ENCODE data around the gene POLR2C.
"Not testable (repeated sequence)": the region's sequence is repeated elsewhere in the genome, so short reads cannot be mapped to it uniquely, and the experiment has no call there.

Gene POLR2C

DNA sequence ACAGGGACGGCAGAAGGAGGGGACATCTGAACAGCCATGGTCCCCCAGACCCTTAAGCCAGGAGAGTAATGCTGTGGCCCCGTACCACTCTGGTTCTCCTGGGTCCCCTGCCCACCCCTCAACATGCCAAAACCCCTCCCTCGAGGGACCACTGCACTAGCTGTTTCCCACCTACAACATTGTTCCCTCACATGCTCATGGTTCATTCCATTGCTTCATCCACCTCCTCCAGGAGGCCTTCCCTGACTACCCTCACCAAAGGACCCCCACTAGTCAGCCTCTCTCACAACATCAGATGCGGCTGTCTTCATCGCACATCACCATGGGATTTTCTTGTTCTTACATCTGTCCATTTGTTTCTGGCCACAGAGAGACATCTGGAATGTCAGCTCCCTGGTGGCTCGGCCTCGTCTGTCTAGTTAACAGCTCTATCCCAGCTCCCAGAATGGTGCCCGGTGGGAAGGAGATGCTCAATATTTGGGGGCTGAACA lies 22.1 kb downstream of the POLR2C start:
- peak overlapping the region; percentile 69 for H3K4me3 ChIP-seq (ENCODE audit: low read length)
- H3K36me3 ChIP-seq (ENCODE audit: control insufficient read depth, insufficient read depth, low read length), result no peaks in the 10 kb centered on the region
- no peaks in the 10 kb centered on the region for H3K27me3 ChIP-seq (ENCODE audit: control insufficient read depth, insufficient read depth, low read length)
- H3K9ac ChIP-seq (ENCODE audit: low read length), result peak overlapping the region; percentile 96
- no peaks in the 10 kb centered on the region for H3K9me3 ChIP-seq (ENCODE audit: control insufficient read depth, low read length)
- H3K4me1 ChIP-seq (ENCODE audit: control insufficient read depth, insufficient read depth, low read length), result peaks cover 49% of the 10 kb centered on the region

DNA sequence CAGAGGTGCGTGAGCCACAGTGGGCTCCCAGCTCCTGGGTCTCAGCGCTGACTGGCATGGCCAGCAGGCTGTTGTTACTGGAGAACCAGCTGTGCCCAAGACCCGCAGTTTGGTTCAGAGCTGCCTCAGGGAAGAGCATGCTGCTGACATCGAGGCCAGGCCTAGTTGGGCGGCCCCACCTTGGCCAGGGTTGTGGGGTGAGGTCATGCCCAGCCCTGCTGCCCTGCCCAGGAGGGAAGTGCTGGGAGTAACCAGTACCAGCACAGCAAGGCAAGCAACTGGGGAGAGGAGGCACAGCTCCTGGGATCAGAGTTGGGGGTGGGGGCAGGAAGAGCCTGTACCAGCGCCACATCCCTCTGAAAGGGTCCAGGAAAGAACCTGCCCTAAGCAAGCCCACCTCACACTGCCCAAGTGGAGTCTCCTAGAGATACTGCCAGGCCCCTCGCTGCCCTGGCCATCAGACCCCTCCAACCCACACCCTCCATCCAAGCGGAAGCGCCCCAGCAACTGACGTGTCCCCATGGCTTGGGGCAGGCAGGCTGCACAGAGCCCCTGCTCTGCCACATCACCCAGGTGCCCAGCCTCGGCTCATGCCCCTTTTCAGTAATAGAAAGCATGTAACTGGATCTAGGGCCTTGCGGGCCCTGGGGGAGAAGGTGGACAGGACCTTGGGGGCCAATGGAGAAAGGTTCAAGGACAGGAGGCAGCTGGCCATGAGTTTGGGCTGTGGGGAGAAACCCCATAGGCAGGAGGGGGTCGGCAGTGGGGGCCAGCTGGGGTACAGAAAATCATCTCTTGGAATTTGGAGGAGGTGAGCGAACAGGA lies 22.8 kb downstream of the POLR2C start:
- H3K9ac ChIP-seq (ENCODE audit: low read length), result peak overlapping the region; percentile 96
- peaks cover 42% of the 10 kb centered on the region for H3K4me1 ChIP-seq (ENCODE audit: control insufficient read depth, insufficient read depth, low read length)
- H3K36me3 ChIP-seq (ENCODE audit: control insufficient read depth, insufficient read depth, low read length), result no peaks in the 10 kb centered on the region
- no peaks in the 10 kb centered on the region for H3K9me3 ChIP-seq (ENCODE audit: control insufficient read depth, low read length)
- H3K27me3 ChIP-seq (ENCODE audit: control insufficient read depth, insufficient read depth, low read length), result no peaks in the 10 kb centered on the region
- H3K4me3 ChIP-seq (ENCODE audit: low read length), result peak overlapping the region; percentile 69

DNA sequence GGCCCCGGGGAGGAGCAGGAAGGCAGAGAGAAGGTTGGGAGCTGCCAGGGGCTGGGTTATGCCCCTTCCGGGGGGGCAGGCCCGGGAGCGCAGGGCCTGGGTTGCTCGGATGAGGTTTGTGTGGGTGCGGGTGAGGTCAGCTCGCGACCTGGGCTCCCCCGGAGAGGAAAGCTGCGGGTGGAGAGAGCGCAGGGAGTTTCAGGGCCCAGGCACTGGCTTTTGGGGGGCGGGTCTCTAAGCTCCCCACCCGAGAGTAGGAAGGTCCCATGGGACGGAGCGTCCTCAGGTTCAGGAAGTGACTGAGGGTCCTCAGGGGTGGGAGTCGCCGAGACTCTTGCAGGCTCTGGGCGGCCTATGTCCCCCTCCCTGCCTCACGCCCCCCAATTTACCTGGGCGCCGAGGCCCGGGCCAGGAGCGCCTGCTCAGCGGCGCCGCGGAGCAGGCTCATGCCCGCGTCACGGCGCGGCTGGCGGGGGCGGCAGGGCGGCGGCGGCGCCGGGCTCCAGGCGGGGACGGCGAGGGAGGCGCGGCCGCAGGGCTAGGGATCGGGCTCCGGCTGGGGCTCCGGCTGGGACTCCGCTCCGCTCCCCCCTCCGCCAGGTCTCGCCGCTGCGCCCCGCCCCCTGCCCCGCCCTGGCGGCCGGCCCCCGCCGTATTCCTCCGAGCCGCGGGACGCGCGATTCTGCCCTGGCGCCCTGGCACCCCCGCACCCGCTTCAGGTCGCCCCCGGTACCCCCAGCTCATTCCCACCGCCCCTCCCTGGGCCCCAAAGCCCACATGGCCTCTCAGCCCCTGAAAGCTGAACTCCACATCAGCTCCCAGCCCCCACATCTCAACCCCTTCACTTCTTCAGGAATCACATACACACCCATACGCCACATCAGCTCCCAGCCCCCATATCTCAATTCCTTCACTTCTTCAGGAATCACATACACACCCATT lies 23.7 kb downstream of the POLR2C start, which contains the start of gene DOK4:
TSS of gene DOK4 (minus strand) at position 578 of the 942 bp plus-strand sequence. CDS start 6,986 bp downstream, outside the sequence.
- Histone ChIP-seq H3K4me3 (ENCODE audit: low read length) (peak within 1 kb of the TSS; percentile 69), H3K9ac (ENCODE audit: low read length) (peak within 1 kb of the TSS; percentile 96), H3K36me3 (ENCODE audit: control insufficient read depth, insufficient read depth, low read length) (no peaks in the 10 kb centered on the region), H3K9me3 (ENCODE audit: control insufficient read depth, low read length) (no peaks in the 10 kb centered on the region), H3K27me3 (ENCODE audit: control insufficient read depth, insufficient read depth, low read length) (no peaks in the 10 kb centered on the region), H3K4me1 (ENCODE audit: control insufficient read depth, insufficient read depth, low read length) (peaks cover 33% of the 10 kb centered on the region)

- H3K9ac ChIP-seq (ENCODE audit: low read length), result no peak overlapping the region
- no peak overlapping the region for H3K4me3 ChIP-seq (ENCODE audit: low read length)
These were observed 24.7 kb downstream of the POLR2C start for GRCh38 chr16:57486858-57487834.

GRCh38 chr16:57489229-57489628 lies 26.8 kb downstream of the POLR2C start:
- no peaks in the 10 kb centered on the region for H3K27me3 ChIP-seq (ENCODE audit: control insufficient read depth, insufficient read depth, low read length)
- no peaks in the 10 kb centered on the region for H3K9me3 ChIP-seq (ENCODE audit: control insufficient read depth, low read length)
- H3K9ac ChIP-seq (ENCODE audit: low read length), result no peak overlapping the region
- H3K36me3 ChIP-seq (ENCODE audit: control insufficient read depth, insufficient read depth, low read length), result no peaks in the 10 kb centered on the region
- peaks cover 22% of the 10 kb centered on the region for H3K4me1 ChIP-seq (ENCODE audit: control insufficient read depth, insufficient read depth, low read length)
- no peak overlapping the region for H3K4me3 ChIP-seq (ENCODE audit: low read length)

More at GRCh38 chr16:57486858-57487834, 24.7 kb downstream of the POLR2C start:
- no peaks in the 10 kb centered on the region for H3K36me3 ChIP-seq (ENCODE audit: control insufficient read depth, insufficient read depth, low read length)
- H3K9me3 ChIP-seq (ENCODE audit: control insufficient read depth, low read length), result no peaks in the 10 kb centered on the region
- H3K4me1 ChIP-seq (ENCODE audit: control insufficient read depth, insufficient read depth, low read length), result peaks cover 29% of the 10 kb centered on the region
- no peaks in the 10 kb centered on the region for H3K27me3 ChIP-seq (ENCODE audit: control insufficient read depth, insufficient read depth, low read length)

- H3K4me1 ChIP-seq (ENCODE audit: control insufficient read depth, insufficient read depth, low read length), result no peaks in the 10 kb centered on the region
- H3K27me3 ChIP-seq (ENCODE audit: control insufficient read depth, insufficient read depth, low read length), result peaks cover 3% of the 10 kb centered on the region
- no peak overlapping the region for H3K4me3 ChIP-seq (ENCODE audit: low read length)
- H3K9me3 ChIP-seq (ENCODE audit: control insufficient read depth, low read length), result no peaks in the 10 kb centered on the region
- no peak overlapping the region for H3K9ac ChIP-seq (ENCODE audit: low read length)
- H3K36me3 ChIP-seq (ENCODE audit: control insufficient read depth, insufficient read depth, low read length), result no peaks in the 10 kb centered on the region
These were observed 31.3 kb downstream of the POLR2C start for GRCh38 chr16:57493767-57494166.

- no peaks in the 10 kb centered on the region for H3K36me3 ChIP-seq (ENCODE audit: control insufficient read depth, insufficient read depth, low read length)
- no peak overlapping the region for H3K4me3 ChIP-seq (ENCODE audit: low read length)
- H3K4me1 ChIP-seq (ENCODE audit: control insufficient read depth, insufficient read depth, low read length), result no peaks in the 10 kb centered on the region
- H3K9ac ChIP-seq (ENCODE audit: low read length), result no peak overlapping the region
- H3K27me3 ChIP-seq (ENCODE audit: control insufficient read depth, insufficient read depth, low read length), result peaks cover 3% of the 10 kb centered on the region
- H3K9me3 ChIP-seq (ENCODE audit: control insufficient read depth, low read length), result no peaks in the 10 kb centered on the region
These were observed 34.6 kb downstream of the POLR2C start for GRCh38 chr16:57497121-57497520.

- H3K9me3 ChIP-seq (ENCODE audit: control insufficient read depth, low read length), result no peaks in the 10 kb centered on the region
- no peak overlapping the region for H3K4me3 ChIP-seq (ENCODE audit: low read length)
- H3K36me3 ChIP-seq (ENCODE audit: control insufficient read depth, insufficient read depth, low read length), result no peaks in the 10 kb centered on the region
- H3K9ac ChIP-seq (ENCODE audit: low read length), result no peak overlapping the region
- H3K27me3 ChIP-seq (ENCODE audit: control insufficient read depth, insufficient read depth, low read length), result peaks cover 3% of the 10 kb centered on the region
- H3K4me1 ChIP-seq (ENCODE audit: control insufficient read depth, insufficient read depth, low read length), result no peaks in the 10 kb centered on the region
These were observed 35.6 kb downstream of the POLR2C start for GRCh38 chr16:57498031-57498430.

- H3K4me3 ChIP-seq (ENCODE audit: low read length); H3K9me3 ChIP-seq (ENCODE audit: control insufficient read depth, low read length); H3K4me1 ChIP-seq (ENCODE audit: control insufficient read depth, insufficient read depth, low read length); H3K9ac ChIP-seq (ENCODE audit: low read length); H3K27me3 ChIP-seq (ENCODE audit: control insufficient read depth, insufficient read depth, low read length); H3K36me3 ChIP-seq (ENCODE audit: control insufficient read depth, insufficient read depth, low read length): not testable (repeated sequence)
These were observed 37.5 kb downstream of the POLR2C start for GRCh38 chr16:57499941-57500340.

DNA sequence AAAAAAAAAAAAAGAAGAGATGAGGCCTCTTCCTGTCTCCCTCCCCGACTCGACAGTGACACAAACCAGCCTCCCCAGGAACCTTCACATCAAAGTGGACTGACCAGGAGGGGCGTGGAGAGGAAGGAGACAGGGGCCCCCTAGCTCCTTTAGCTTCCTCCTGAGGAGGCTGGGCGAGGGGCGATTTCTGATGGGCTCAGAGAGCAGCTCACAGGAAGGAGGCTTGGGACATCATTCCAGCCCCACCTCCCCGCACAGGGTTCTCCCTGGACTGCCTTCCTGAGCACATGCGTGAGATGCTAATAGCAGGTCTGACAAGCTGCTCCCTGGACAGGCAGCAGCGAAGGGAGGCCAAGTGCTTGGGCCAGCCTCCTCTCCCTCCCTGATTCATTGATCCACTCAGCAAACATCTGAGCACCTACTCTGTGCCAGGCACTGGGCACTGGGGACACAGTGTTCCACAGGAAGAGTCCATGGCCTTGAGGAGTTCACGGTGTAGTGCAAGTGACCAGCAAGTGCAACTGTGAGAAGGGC lies 38.2 kb downstream of the POLR2C start:
- no peaks in the 10 kb centered on the region for H3K36me3 ChIP-seq (ENCODE audit: control insufficient read depth, insufficient read depth, low read length)
- H3K4me3 ChIP-seq (ENCODE audit: low read length), result no peak overlapping the region
- H3K9ac ChIP-seq (ENCODE audit: low read length), result no peak overlapping the region
- H3K9me3 ChIP-seq (ENCODE audit: control insufficient read depth, low read length), result no peaks in the 10 kb centered on the region
- H3K27me3 ChIP-seq (ENCODE audit: control insufficient read depth, insufficient read depth, low read length), result no peaks in the 10 kb centered on the region
- H3K4me1 ChIP-seq (ENCODE audit: control insufficient read depth, insufficient read depth, low read length), result no peaks in the 10 kb centered on the region

DNA sequence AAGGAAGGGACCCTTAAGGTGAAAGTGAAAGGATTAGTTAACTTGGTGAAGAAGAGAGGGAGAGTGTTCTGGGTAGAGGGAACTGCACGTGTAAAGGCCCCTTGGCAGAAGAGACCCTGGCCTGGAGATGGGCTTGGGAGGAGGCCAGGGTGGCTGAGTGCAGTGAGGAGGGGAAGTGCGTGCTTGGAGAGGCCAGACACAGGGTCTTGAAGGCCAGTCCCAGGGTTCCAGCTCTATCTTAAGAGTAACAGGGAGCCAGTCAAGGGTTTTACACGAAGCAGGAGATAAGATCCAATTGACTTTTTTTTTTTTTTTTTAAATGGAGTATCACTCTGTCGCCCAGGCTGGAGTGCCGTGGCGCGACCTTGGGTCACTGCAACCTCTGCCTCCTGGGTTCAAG lies 39.0 kb downstream of the POLR2C start:
- H3K9ac ChIP-seq (ENCODE audit: low read length), result no peak overlapping the region
- H3K27me3 ChIP-seq (ENCODE audit: control insufficient read depth, insufficient read depth, low read length), result peaks cover 2% of the 10 kb centered on the region
- no peaks in the 10 kb centered on the region for H3K9me3 ChIP-seq (ENCODE audit: control insufficient read depth, low read length)
- H3K36me3 ChIP-seq (ENCODE audit: control insufficient read depth, insufficient read depth, low read length), result no peaks in the 10 kb centered on the region
- no peak overlapping the region for H3K4me3 ChIP-seq (ENCODE audit: low read length)
- no peaks in the 10 kb centered on the region for H3K4me1 ChIP-seq (ENCODE audit: control insufficient read depth, insufficient read depth, low read length)

All from mucosa of stomach (tissue), 1 donor.